ENCODE results near the gene SLC35E4.

SLC35E4 gene

GRCh38 chr22:30691204-30691603 lies 55.6 kb downstream of the SLC35E4 start:
- DNase-seq (ENCODE audit: low read depth): no peak

- no peak for DNase-seq (ENCODE audit: low read depth)
Measured at GRCh38 chr22:30694171-30694639, 58.6 kb downstream of the SLC35E4 start.

- no peak for DNase-seq (ENCODE audit: low read depth)
Measured at GRCh38 chr22:30694640-30695350, 59.2 kb downstream of the SLC35E4 start, which contains the start of gene OSBP2. OSBP2 (plus strand) TSS chr22:30694874; CDS start chr22:30694910, 36 bp downstream.

DNA sequence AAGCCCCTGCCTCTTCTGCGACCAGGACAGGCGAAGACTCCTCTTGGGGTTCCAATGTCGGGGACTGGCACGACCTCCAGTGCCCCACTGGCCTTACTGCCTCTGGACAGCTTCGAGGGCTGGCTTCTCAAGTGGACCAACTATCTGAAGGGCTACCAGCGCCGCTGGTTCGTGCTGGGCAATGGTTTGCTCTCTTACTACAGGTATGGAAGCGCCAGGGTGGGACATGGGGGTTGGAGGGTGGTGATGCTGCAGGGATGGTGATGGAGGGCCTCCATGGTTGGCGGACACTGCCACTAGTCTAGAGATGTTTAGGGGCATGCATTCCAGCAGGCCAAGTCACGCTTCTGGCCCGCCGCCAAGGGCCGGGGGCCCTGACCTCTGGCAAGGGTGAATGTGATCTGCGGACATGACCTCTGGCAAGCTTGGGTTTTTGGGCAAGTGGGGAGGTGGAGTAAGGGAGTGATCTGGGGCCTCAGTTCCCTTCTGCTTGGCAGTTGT lies 59.8 kb downstream of the SLC35E4 start:
- DNase-seq (ENCODE audit: low read depth): no peak

GRCh38 chr22:30695871-30696655 lies 60.5 kb downstream of the SLC35E4 start:
- DNase-seq (ENCODE audit: low read depth): no peak

All from iris pigment epithelial cell (primary cell).